WTC11 (cell line): ENCODE results near the gene KLHL26.

Source experiments
- NR3C1 ChIP-seq: sonication (generic); formaldehyde crosslinking; conservative IDR thresholded peaks from 2 replicates; pipeline ENCODE4 v1.8.1; 2023; ENCODE audit warnings: low read depth, mild to moderate bottlenecking, missing genetic modification reagents
- OVOL2 ChIP-seq: fragments of 250-450 bp; sonication (Bioruptor Pico); IDR thresholded peaks from 2 replicates; pipeline ENCODE4 v1.9.0; 2021; ENCODE audit warnings: mild to moderate bottlenecking, borderline replicate concordance
- TF ChIP-seq, protein P1 (sequence below): sonication (generic); formaldehyde crosslinking; IDR thresholded peaks from 2 replicates; pipeline ENCODE4 v1.8.0; 2022; ENCODE audit warnings: mild to moderate bottlenecking, missing genetic modification reagents
- TF ChIP-seq, protein P2 (sequence below): fragments of 200-600 bp; IDR thresholded peaks from 2 replicates; pipeline ENCODE4 v1.8.0; 2022; ENCODE audit warnings: antibody characterized with exemption

DNA sequence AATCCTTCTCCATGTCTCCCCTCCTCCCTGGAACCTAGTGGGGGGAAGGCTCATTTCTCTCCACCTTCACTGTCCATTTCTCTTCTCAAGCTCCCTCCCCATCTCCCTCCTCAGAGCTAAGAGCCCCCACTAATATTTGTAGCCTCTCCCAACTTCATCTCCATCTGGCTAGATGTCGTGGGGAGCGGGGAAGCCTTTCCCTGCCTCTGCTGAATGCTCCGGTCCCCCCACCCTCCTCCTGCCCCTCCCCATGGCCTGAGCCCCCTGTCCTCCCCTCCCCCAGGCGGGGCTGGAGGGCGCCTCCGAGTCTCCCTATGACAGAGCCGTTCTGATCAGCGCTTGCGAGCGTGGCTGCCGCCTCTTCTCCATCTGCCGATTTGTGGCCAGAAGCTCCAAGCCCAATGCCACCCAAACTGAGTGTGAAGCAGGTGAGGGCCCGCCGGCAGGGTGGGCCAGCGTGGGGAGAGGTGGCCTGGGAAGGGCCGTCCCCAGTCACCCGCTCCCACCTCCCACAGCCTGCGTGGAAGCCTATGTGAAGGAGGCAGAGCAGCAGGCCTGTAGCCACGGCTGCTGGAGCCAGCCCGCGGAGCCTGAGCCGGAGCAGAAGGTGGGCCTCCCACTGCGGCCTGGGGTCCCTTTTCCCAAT is 23.1 kb upstream of the KLHL26 start:
- TF ChIP-seq NR3C1 (CRISPR knock-in tag) (no peak), OVOL2 (CRISPR knock-in tag) (no peak)
- TF ChIP-seq, protein P1, sequence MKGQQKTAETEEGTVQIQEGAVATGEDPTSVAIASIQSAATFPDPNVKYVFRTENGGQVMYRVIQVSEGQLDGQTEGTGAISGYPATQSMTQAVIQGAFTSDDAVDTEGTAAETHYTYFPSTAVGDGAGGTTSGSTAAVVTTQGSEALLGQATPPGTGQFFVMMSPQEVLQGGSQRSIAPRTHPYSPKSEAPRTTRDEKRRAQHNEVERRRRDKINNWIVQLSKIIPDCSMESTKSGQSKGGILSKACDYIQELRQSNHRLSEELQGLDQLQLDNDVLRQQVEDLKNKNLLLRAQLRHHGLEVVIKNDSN (CRISPR knock-in tag), result no peak
- TF ChIP-seq, protein P2, sequence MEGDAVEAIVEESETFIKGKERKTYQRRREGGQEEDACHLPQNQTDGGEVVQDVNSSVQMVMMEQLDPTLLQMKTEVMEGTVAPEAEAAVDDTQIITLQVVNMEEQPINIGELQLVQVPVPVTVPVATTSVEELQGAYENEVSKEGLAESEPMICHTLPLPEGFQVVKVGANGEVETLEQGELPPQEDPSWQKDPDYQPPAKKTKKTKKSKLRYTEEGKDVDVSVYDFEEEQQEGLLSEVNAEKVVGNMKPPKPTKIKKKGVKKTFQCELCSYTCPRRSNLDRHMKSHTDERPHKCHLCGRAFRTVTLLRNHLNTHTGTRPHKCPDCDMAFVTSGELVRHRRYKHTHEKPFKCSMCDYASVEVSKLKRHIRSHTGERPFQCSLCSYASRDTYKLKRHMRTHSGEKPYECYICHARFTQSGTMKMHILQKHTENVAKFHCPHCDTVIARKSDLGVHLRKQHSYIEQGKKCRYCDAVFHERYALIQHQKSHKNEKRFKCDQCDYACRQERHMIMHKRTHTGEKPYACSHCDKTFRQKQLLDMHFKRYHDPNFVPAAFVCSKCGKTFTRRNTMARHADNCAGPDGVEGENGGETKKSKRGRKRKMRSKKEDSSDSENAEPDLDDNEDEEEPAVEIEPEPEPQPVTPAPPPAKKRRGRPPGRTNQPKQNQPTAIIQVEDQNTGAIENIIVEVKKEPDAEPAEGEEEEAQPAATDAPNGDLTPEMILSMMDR, result no peak
